Nephron progenitor cell (in vitro differentiated cells): ENCODE results near the gene MSI2.
A peak's percentile ranks its signal among the peaks of the same experiment; 100 is the strongest.

Experiments
- DNase-seq: peaks from one replicate; pipeline ENCODE4 v3.0.0; 2021
- H3K27ac Mint-ChIP-seq: 2 replicates; pipeline ENCODE4 v1.8.0; 2021; ENCODE audit warnings: mild to moderate bottlenecking, moderate library complexity, mixed read lengths
- H3K27me3 Mint-ChIP-seq: 2 replicates; pipeline ENCODE4 v1.8.0; 2021; ENCODE audit warnings: mild to moderate bottlenecking, low read depth, mixed read lengths; ENCODE audit not compliant: poor library complexity
- H3K36me3 Mint-ChIP-seq: 2 replicates; pipeline ENCODE4 v1.8.0; 2021; ENCODE audit warnings: low read depth, mixed read lengths
- H3K4me1 Mint-ChIP-seq: 2 replicates; pipeline ENCODE4 v1.8.0; 2021; ENCODE audit warnings: mixed read lengths
- H3K4me3 Mint-ChIP-seq: 2 replicates; pipeline ENCODE4 v1.8.0; 2021; ENCODE audit warnings: mild to moderate bottlenecking, moderate library complexity, mixed read lengths
- H3K9me3 Mint-ChIP-seq: 2 replicates; pipeline ENCODE4 v1.8.0; 2021; ENCODE audit warnings: mild to moderate bottlenecking, moderate library complexity, mixed read lengths
- CTCF ChIP-seq: fragments of 200-600 bp; sonication (generic); IDR thresholded peaks from 2 replicates; pipeline ENCODE4 v1.5.0; 2021; ENCODE audit warnings: antibody characterized with exemption

The MSI2 gene

DNA sequence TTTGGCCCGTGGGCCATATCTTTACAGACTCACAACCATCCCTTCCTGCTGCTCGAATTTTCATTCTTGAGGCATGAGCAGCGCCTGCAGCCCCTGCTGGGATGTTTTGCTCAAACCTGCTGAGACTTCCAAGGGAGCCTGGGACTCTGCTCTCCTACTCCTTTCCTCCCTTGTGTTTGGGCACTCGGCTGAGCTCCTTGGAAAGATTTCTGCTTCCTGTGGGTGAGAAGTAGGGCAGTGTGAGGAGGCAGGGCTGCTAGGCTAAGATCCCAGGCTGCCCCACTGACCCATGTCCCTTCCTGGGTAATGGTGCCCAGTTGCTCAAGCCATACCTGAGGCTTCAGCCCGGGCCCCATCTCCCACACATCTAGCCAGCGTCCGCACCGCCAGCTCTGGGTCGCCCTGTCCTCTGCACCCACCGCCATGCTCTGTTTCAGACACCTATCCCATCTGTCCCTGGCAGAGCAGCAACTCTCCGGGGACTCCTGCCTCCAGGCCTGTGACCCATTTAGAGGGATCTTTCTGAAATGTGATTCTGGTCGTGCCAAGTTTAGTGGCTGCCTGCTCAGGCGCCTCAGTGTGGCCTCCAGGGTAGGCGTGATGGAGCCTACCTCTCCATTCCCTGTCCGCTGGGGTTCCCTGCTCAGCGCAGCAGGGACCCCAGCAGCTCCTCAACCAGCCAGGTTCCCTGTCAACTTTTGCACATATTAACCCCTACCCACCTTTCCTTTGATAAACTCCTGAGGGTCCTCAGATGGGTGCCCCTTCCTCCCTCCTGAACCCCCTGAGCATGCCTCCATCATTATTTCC is 298.7 kb downstream of the MSI2 start:
- TF ChIP-seq CTCF: no peak
- DNase-seq: no peak
- no peak overlapping the region for H3K4me3 Mint-ChIP-seq
- peaks cover 12% of the 10 kb centered on the region for H3K36me3 Mint-ChIP-seq
- H3K4me1 Mint-ChIP-seq: peaks cover 100% of the 10 kb centered on the region
- peaks cover 4% of the 10 kb centered on the region for H3K27me3 Mint-ChIP-seq
- H3K27ac Mint-ChIP-seq: peak overlapping the region; percentile 95
- H3K9me3 Mint-ChIP-seq: no peaks in the 10 kb centered on the region

DNA sequence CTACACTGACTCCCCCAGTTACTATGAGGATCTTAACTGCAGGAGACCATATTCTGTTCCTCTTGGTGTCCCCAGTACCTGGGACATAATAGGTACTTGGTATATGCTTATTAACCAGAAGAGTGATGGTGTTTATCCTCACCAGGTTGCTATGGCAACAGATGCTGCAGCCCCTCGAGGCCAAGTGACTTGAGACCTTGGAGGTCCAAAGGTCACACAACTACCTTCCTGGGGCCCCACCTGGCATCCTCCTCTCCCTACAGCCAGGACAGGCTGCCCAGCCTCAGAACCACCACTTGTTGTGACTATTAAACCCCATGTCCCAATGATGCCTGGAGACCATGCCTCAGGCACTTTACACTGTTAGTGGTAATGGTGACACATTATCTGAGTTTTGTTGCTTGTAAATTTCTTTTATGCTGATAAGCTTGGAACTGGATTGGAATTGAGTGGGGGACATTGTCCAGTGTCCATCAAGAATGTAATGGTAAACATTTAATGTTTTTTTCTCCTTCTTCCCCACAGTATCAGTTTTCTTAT is 299.4 kb downstream of the MSI2 start:
- Mint-ChIP-seq H3K4me1 (peaks cover 100% of the 10 kb centered on the region), H3K36me3 (peaks cover 12% of the 10 kb centered on the region), H3K9me3 (no peaks in the 10 kb centered on the region), H3K27ac (peak overlapping the region; percentile 98), H3K27me3 (peaks cover 4% of the 10 kb centered on the region), H3K4me3 (no peak overlapping the region)
- no peak for DNase-seq
- no peak for TF ChIP-seq CTCF

GRCh38 chr17:57556320-57556719 is 300.0 kb downstream of the MSI2 start:
- Mint-ChIP-seq H3K9me3 (no peaks in the 10 kb centered on the region), H3K27me3 (peaks cover 4% of the 10 kb centered on the region), H3K36me3 (peaks cover 12% of the 10 kb centered on the region), H3K4me1 (peaks cover 100% of the 10 kb centered on the region), H3K27ac (peak overlapping the region; percentile 98), H3K4me3 (peak overlapping the region; percentile 38)
- DNase-seq: no peak
- TF ChIP-seq CTCF: no peak

DNA sequence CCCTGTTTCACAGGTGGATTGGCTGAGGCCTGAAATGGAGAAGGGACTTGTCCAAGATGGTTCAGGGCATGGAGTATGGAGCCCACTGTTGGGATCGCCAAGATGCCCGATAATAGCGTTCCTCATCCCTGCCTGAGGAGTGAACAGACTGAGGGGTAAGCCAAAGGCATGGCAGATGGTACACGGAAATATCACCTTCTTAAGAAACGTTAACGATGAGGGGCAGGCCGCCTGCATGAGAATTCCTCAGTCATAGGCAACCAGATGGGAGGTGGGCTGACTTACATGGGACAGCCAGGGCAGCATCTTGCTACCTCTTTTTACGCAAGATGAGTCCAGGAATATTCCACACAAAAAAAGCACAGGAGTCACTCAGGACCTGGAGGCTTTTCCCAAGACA is 300.7 kb downstream of the MSI2 start:
- Mint-ChIP-seq H3K27me3 (peaks cover 4% of the 10 kb centered on the region), H3K27ac (peak overlapping the region; percentile 98), H3K9me3 (no peaks in the 10 kb centered on the region), H3K4me1 (peaks cover 100% of the 10 kb centered on the region), H3K36me3 (peaks cover 12% of the 10 kb centered on the region), H3K4me3 (peak overlapping the region; percentile 36)
- no peak for DNase-seq
- no peak for TF ChIP-seq CTCF

- H3K27me3 Mint-ChIP-seq: peaks cover 4% of the 10 kb centered on the region
- no peak for DNase-seq
- H3K27ac Mint-ChIP-seq: peak overlapping the region; percentile 98
- H3K4me1 Mint-ChIP-seq: peaks cover 100% of the 10 kb centered on the region
- no peaks in the 10 kb centered on the region for H3K9me3 Mint-ChIP-seq
- peak overlapping the region; percentile 24 for H3K4me3 Mint-ChIP-seq
- TF ChIP-seq CTCF: no peak
- peaks cover 12% of the 10 kb centered on the region for H3K36me3 Mint-ChIP-seq
These were observed 301.1 kb downstream of the MSI2 start for GRCh38 chr17:57557416-57557815.
